A549 treated with Mapracorat at 1 μM for 4 hours (cell line): ENCODE data around the gene RMI1. TPM values are rescaled to one million over a fixed set of nuclear protein-coding genes. Genes with fewer than 3 reads are reported as not detected.

Source experiments
- total RNA-seq: library from RNA; stranded (reverse); fragments of 200-300 nt; extraction: Qiagen RNA extraction; gene quantifications from 5 replicates; pipeline ENCODE4 v1.2.3, GENCODE V29; 2022

The RMI1 gene
- 11.2 to 14.2 TPM (median 13.7 TPM) in 5 replicates for total RNA-seq

DNA sequence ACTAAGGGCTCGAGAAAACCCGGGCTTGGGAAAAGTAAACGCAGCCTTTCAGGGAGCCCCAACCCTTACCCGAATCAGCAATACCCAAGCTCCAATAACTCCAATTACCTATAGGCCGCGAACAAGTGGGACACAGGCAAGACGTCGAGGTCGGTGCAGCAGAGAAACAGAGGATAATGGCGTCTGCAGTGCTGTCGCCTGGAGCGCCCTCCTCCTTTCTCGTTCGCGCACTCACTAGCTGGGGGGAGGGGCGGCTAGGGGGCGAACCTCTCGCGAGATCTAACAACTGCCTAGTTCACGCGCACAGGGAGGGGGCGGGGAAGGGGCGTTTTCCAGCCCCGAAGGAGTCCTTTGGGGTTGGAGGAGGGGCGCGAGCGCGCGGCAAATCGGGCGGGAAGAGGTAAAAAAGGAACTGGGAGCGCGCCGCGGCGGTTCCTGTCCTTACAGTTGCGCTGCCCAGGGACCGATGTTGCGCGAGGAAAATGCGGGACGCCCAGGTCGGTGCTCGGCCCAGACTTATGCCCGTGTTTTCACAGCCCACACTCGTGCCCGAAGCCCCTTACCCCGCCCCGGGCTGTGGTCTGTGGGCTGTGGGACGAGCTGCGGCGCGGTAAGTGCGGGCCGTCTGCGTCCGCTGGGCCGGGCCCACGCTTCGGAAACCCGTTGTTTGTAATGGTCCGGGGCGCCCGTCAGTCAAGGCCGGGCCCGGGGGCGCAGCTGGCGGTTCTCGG, at the start of gene RMI1:
Gene RMI1, plus strand, starts transcription at position 411 of the 731 bp plus-strand sequence. CDS start 20,182 bp downstream, outside the sequence.

DNA sequence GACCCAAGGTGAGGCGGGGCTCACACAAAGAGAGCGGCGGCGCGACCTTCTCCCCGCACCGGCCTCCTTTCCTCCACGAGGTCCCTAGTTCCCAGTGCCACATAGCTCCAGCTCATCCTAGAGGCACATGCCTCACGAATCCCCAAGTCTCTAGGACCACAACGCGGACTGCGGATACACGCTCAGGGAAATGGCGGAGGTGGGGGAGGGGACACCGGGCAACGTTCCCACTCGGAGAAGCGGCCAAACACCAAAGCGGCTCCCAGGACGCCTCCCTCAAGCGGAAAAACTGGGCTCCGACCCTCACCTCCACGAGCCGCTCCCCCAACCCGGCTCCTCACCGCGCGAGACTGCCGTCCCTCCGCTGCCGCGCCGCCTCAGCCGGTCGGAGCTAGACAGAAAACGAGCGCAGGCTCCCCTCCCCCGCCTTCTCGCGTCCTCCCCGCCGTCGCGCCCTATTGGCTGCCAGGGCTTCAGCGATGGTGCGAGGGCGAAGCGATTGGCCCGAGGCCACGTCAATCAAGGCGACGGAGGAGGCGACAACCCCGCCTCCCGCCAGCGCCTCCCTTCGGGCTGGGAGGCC, 702 bp upstream of the RMI1 start, which contains the start of gene HNRNPK:
Gene HNRNPK, minus strand, starts transcription at position 404 of the 583 bp plus-strand sequence. CDS start 1,963 bp downstream, outside the sequence.

Other genes with a start within 250 kb of the RMI1 start
- gene GKAP1, start 163.0 kb upstream of the RMI1 start, total RNA-seq = 4.2 to 5.7 TPM (median 4.4 TPM) in 5 replicates
- gene KIF27, start 59.4 kb upstream of the RMI1 start, total RNA-seq = 0.95 to 1.3 TPM (median 1.0 TPM) in 5 replicates
- 537 to 683 TPM (median 554 TPM) in 5 replicates for gene HNRNPK, start 590 bp upstream of the RMI1 start, total RNA-seq